Umbilical cord (tissue), 2 donors: ENCODE results near the gene RASAL3. TPM values are rescaled to one million over a fixed set of nuclear protein-coding genes. Genes with fewer than 3 reads are reported as not detected.

Experiments
- DNase-seq: peaks from one replicate; pipeline ENCODE4 v3.0.0-alpha.2; 2015; ENCODE audit warnings: low spot score
- total RNA-seq: library from RNA; depleted of rRNA; stranded (reverse); fragments of >200 nt; gene quantifications from one replicate; pipeline ENCODE4 v1.2.3, GENCODE V29; 2014; ENCODE audit warnings: low replicate concordance; ENCODE audit not compliant: insufficient read depth

The RASAL3 gene
- total RNA-seq, 1 donor from 2014 or later, result 1.4 TPM

DNA sequence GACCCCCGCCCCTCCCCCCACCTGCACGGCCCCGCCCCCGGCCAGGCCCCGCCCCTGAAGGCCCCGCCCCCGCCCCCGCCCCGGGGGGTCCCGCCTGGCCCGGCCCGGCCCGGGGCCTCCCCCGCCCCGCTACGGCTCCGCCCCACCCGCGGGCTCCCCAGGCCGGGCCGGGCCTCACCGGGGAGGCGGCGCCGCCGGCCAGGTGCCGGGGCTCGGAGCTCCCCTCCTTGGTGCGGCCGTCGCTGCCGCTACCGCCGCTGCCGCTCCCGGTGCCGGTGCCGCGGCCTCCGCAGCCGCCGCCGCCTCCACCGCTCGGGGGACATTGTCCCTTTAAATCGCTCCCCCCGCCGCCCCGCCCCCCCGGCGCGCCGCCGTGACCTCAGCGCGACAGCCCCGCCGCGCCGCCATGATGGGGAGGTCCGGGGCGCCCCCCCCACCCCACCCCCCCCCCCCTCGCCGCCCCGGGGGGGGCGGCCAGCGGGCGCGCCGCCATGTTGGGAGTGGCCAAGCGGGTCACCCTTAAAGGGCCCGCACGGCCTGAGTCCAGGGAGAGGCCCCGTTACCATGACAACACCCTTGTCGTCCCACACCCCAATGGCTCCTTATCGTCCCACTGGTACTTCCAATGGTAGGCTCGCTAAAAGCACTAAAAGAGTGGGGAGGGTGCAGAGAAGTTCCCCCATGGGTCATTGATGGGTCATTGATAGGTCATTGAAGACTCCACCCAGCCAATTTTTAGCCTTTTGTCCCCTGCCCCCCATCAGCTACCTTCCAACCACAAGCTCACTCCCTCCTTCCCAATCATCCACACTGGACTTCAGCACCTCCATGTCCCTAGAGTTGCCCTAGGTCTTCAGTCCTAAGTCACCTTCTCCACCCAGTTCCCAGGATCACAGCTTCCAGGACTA lies 14.5 kb downstream of the RASAL3 start, which contains the start of gene WIZ:
WIZ (minus strand) TSS at position 337 of the 908 bp plus-strand sequence. CDS start 1,649 bp downstream, outside the sequence.
- DNase-seq, result peak; percentile 68

- DNase-seq, result no peak
Observed at GRCh38 chr19:15448778-15449619, 15.3 kb downstream of the RASAL3 start.

DNA sequence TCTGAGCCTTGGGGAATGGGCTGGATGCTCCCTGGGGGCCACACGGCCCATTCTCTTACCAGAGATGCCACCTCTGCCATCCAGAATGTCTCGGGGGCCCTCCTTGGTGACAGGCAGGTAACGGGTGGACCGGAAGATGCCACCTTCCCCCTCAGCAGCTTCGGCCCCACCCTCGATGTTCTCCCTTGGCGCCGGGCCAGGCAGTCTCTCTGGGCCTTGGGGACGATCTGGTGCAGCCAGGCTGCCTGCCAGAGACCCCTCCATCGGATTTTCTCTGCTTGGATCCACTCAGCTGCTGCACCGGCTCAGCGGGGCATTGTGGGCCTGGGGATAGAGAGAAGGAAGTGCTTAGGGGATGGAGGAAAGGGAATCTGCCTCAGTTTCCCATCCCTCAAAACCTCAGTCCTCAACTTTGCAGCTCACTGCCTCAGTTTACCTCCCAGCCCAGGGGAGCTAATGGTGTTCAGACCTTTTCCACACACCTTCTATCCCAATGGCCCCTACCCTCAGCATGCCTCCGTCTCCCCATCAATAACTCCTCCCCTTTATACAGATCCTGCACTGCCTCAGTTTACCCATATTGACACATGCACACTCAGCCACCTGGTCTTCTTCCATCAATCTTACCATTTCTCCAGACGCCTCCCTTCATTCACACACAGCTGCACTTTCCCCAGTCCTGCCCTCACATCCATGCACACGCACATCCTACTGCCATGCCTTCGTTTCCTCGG lies 16.1 kb downstream of the RASAL3 start:
- no peak for DNase-seq

- no peak for DNase-seq
Observed at GRCh38 chr19:15447057-15447456, 17.3 kb downstream of the RASAL3 start.

DNA sequence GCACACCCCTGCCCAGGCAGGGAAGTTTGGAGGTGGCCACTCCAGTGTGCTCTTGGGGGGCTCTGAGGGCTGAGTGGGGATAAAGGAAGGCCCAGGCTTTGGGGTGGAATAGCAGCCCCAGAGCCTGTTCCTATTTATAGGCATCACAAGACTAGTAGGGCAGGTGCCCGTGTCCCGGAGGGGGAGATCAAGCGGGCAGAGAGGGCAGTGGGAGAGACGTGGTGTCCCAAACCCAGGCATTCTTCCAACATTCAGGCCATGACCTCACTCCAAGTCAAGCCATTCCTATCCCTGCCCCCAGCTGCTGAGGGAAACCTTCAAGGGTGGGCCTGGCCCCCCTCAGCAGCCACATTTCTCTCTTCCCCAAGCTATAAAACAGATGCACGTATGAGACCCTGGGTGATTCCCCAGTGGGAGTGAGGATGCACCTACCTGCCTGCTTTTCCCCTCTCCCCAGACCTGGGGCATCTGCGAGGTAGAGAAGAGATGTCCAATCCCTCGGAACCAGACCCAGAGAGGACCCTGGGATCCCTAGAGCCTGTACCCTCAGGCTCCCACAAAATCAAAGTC lies 18.5 kb downstream of the RASAL3 start:
- DNase-seq, result no peak

DNA sequence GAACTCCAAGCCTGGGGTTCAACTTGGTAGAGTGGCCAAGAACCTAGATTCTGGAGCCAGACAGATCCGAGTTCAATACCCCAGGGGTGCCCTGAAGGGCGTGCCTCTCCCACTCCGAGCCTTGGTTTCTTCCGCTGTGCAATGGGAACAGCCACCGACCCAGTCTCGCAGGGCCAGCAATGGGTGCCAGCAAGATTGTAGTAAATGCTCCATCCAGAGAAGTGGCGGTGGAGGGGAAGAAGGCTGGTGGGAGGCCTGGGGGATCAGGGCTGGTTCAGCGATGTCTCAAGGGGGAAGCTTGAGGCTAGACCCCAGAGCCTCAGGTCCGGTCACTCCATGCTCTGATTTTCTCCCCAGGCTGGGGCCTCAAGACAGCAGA lies 19.1 kb downstream of the RASAL3 start:
- DNase-seq, result no peak

DNA sequence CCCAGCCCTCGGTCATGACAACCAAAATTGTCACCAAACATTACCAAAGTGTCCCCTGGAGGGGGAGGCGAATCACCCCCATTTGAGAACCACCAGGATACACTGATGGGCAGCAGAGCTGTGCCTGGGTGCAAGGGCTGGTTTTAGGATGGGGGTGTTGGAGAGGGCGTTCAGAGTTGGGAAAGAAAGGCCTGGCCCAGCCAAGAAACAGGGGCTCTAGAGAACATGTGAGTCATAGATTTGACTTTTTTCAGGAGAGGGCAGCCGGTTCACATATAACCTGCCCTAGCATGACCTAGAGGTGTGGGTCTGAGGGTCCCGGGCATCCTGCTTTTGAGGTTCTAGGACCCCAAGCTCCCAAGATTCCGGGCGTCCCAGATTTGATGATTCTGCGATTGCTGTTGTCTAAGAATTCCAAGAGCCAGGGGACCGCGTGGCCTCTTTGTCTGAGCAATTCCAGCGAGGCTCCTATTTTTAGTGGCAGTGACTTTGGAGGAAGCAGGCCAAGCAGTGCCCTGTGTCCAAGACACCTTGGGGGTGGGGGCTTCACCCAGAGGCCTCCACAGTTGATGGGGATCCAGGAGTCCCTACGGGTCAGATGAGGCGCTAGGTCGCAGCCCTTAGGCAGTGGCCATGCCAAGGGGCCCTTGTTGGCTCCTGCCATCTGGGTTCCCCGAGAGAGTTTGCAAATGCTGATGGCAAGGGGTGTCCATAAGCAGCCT lies 19.7 kb downstream of the RASAL3 start:
- DNase-seq, result no peak

DNA sequence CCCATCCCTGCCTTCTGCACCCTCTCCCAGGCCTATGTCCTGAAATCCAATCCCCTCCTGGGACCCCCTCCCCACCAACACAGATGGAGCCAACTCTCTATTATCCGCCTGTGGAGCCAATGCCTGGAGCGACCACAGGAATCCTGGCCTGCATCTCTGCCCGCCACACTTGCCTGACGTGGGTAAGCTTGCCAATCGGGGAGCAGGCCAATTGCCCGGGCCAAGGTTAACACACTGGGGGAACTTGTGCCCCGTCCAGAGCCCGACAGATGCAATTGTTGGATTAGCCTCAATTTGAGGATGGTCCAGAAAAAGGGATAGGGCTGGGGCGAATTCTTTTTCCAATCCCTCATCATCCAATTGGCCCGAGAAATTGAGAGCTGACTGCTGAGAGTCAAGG lies 20.5 kb downstream of the RASAL3 start:
- DNase-seq, result no peak

DNA sequence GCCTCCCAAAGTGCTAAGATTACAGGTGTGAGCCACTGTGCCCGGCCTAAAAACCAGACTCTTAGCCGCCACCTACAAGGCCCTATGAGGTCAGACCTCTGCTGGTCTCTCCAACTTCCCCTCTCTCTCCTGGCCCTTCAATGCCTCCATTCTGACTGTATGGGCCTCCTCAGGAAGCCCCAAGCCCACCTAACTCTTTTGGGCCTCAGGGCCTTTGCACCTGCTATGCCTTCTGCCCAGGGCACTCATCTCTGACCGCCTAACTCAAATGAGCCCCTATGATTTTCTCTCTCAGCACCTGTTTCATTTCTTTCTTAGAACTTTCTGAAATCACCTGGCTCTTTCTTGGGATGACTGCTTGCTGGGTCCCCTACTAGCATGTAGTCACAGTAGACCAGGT lies 21.0 kb downstream of the RASAL3 start:
- DNase-seq, result no peak

DNA sequence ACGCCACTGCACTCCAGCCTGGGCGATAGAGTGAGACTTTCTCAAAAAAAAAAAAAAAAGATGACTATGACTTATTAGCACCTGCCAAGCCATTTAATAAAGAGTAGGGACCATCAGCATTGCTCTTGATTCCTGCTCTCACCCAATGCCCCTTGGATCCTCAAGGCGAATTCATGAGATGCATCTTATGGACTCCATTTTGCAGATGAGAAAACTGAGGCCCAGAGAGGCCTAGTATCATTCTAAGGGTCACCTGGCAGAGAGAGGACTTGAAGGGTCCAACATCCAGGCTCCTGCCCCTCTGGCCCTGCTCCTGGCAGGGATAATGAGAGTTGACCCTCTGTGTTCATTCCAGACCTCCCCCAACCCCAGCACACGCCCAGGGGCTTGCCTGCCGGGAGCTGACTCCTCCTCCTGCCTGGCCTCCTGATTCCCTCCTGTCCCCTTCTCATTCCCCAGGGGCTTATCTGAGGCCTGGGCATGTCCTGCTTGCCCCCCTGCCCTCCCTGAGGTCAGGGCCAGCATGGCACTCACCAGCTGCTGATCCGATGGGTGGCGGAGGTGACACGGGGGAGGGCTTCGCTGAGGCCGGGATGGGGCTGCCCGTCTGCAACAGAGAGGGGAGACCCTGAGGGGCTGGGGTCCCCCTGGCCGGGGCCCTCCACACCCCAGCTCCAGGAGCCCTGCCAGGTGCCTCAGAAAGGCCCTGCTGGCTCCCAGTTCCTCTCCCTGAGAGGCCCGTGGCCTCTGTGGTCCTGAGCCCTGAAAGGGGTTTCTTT lies 22.0 kb downstream of the RASAL3 start:
- no peak for DNase-seq

- DNase-seq, result no peak
Observed at GRCh38 chr19:15441317-15441716, 23.0 kb downstream of the RASAL3 start.

GRCh38 chr19:15439821-15440641 lies 24.3 kb downstream of the RASAL3 start:
- DNase-seq, result no peak

GRCh38 chr19:15439078-15439799 lies 25.1 kb downstream of the RASAL3 start:
- no peak for DNase-seq

DNA sequence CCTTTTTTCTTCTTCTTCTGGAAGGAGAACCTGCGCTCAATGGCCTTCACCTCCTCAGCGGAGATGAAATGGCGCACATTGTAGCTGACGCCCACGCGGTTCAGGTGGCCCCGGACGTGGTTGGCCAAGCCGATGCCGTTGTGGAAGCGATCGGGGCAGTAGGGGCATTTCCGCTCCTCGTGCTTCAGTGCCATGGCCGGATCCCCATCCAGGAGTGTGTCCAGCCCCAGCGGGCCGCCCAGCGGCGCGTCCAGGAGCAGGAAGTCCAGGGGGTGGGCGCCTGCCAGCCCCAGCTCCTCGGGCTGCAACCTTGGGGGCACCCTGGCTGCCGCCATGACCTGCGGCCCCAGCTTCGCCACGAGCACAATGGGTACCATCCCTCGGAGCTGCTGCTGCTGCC lies 25.8 kb downstream of the RASAL3 start:
- no peak for DNase-seq

DNA sequence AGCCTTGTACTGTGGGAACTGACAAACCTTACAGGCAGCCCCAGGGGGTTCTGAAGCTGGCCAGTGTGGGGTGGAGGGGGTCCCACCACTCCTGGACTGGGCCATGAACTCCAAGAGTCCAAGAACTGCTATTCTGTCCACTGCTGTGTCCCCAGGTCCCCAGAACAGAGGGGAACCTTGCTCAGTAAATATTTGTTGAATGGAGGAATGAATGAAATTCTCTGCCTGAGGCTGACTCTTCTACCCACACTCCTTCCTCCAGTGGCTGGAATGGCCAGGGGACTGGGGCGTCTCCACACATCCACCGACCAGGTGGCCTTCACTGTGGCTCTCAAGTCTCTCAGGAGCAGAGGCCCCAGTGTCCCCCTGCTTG lies 26.2 kb downstream of the RASAL3 start:
- no peak for DNase-seq

GRCh38 chr19:15437355-15438123 lies 26.8 kb downstream of the RASAL3 start:
- DNase-seq, result no peak

- no peak for DNase-seq
Observed at GRCh38 chr19:15436826-15437110, 27.6 kb downstream of the RASAL3 start.
